KMS-11 (cell line): ENCODE results near the gene ADAM12.

Experiments used
- H2AFZ ChIP-seq: fragments of 200-600 bp; sonication (generic); 2 replicates; pipeline ENCODE4 v1.6.1; 2016; ENCODE audit warnings: antibody characterized with exemption, mixed run types, low read depth
- H3K27ac ChIP-seq: fragments of 200-600 bp; sonication (generic); 2 replicates; pipeline ENCODE4 v1.6.1; 2016; ENCODE audit warnings: mild to moderate bottlenecking, mixed run types
- H3K27me3 ChIP-seq: fragments of 200-600 bp; sonication (generic); 2 replicates; pipeline ENCODE4 v1.6.1; 2017; ENCODE audit warnings: mild to moderate bottlenecking, low read depth, mixed run types, moderate library complexity; ENCODE audit not compliant: insufficient read depth
- H3K36me3 ChIP-seq: fragments of 200-600 bp; sonication (generic); 2 replicates; pipeline ENCODE4 v1.6.1; 2017; ENCODE audit warnings: mild to moderate bottlenecking, mixed run types; ENCODE audit not compliant: insufficient read depth
- H3K4me1 ChIP-seq: fragments of 200-600 bp; sonication (generic); 2 replicates; pipeline ENCODE4 v1.6.1; 2016; ENCODE audit warnings: mild to moderate bottlenecking, low read depth, mixed run types; ENCODE audit not compliant: poor library complexity, severe bottlenecking
- H3K4me2 ChIP-seq: fragments of 200-600 bp; sonication (generic); 2 replicates; pipeline ENCODE4 v1.7.0; 2016; ENCODE audit warnings: mild to moderate bottlenecking, mixed run types
- H3K4me3 ChIP-seq: fragments of 200-600 bp; sonication (generic); IDR thresholded peaks from 2 replicates; pipeline ENCODE4 v1.6.1; 2017; ENCODE audit warnings: low read depth, low read length, mixed read lengths; ENCODE audit not compliant: insufficient read depth
- H3K79me2 ChIP-seq: fragments of 200-600 bp; sonication (generic); 2 replicates; pipeline ENCODE4 v1.6.1; 2016; ENCODE audit warnings: low read depth, mixed run types; ENCODE audit not compliant: insufficient read depth
- H3K9ac ChIP-seq: fragments of 200-600 bp; sonication (generic); 2 replicates; pipeline ENCODE4 v1.6.1; 2016; ENCODE audit warnings: mild to moderate bottlenecking, mixed run types
- H4K20me1 ChIP-seq: fragments of 200-600 bp; sonication (generic); 2 replicates; pipeline ENCODE4 v1.6.1; 2016; ENCODE audit warnings: mild to moderate bottlenecking, mixed run types; ENCODE audit not compliant: insufficient read depth
- TF ChIP-seq, protein P1 (sequence below): fragments of 200-600 bp; sonication (generic); conservative IDR thresholded peaks from 2 replicates; pipeline ENCODE4 v1.6.1; 2017; ENCODE audit warnings: low read depth, mild to moderate bottlenecking, antibody characterized with exemption, low read length, moderate library complexity, mixed read lengths

ADAM12 gene

DNA sequence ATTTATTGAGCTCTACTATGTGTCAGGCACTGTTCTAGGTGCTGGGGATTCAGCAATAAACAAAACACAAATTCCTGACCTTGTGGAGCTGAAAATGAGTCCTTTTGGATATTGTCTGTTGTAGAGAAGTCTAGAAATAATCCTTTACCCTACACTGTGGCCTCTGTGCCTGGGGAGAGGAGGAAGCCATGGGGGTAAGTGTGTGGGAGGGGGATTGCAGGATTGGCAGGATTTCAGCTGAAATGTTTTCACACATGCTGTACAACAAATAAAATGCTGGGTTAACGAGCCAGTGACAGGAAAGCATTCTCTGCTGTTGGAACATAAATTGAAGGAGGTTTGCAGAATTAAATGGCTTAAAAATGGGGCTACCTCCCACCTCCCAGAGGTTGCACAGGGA, 302.5 kb downstream of the ADAM12 start:
- Histone ChIP-seq H3K4me2 (no peak overlapping the region), H3K79me2 (no peaks in the 10 kb centered on the region), H3K27ac (no peak overlapping the region), H3K4me3 (no peak overlapping the region), H3K4me1 (no peaks in the 10 kb centered on the region), H2AFZ (no peak overlapping the region), H4K20me1 (no peaks in the 10 kb centered on the region), H3K9ac (no peak overlapping the region), H3K36me3 (no peaks in the 10 kb centered on the region), H3K27me3 (no peaks in the 10 kb centered on the region)
- TF ChIP-seq, protein P1, sequence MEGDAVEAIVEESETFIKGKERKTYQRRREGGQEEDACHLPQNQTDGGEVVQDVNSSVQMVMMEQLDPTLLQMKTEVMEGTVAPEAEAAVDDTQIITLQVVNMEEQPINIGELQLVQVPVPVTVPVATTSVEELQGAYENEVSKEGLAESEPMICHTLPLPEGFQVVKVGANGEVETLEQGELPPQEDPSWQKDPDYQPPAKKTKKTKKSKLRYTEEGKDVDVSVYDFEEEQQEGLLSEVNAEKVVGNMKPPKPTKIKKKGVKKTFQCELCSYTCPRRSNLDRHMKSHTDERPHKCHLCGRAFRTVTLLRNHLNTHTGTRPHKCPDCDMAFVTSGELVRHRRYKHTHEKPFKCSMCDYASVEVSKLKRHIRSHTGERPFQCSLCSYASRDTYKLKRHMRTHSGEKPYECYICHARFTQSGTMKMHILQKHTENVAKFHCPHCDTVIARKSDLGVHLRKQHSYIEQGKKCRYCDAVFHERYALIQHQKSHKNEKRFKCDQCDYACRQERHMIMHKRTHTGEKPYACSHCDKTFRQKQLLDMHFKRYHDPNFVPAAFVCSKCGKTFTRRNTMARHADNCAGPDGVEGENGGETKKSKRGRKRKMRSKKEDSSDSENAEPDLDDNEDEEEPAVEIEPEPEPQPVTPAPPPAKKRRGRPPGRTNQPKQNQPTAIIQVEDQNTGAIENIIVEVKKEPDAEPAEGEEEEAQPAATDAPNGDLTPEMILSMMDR, result no peak

DNA sequence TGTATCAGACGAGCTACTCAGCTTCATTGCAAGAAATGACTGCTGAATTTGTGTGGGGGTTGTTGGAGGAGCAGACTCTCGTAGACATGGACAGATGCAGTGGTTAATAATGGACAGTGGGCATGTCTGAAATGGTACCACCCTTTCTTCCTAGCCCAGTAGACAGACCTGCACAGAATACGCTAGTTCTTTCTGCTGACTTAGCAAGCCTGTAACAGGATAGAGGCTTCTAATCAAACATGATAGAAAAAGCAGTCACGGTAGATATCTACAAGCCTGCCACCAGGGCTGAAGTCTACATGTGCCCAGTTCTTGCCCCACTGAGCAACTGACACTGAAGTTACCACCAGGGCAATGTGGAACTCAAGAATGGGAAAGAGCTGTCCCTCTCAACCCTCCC, 303.9 kb downstream of the ADAM12 start:
- H2AFZ ChIP-seq, result no peak overlapping the region
- H3K36me3 ChIP-seq, result no peaks in the 10 kb centered on the region
- no peak overlapping the region for H3K4me3 ChIP-seq
- no peak overlapping the region for H3K27ac ChIP-seq
- TF ChIP-seq, protein P1, result no peak
- no peaks in the 10 kb centered on the region for H3K79me2 ChIP-seq
- no peaks in the 10 kb centered on the region for H3K27me3 ChIP-seq
- no peak overlapping the region for H3K9ac ChIP-seq
- H3K4me1 ChIP-seq, result no peaks in the 10 kb centered on the region
- H3K4me2 ChIP-seq, result no peak overlapping the region
- H4K20me1 ChIP-seq, result no peaks in the 10 kb centered on the region

DNA sequence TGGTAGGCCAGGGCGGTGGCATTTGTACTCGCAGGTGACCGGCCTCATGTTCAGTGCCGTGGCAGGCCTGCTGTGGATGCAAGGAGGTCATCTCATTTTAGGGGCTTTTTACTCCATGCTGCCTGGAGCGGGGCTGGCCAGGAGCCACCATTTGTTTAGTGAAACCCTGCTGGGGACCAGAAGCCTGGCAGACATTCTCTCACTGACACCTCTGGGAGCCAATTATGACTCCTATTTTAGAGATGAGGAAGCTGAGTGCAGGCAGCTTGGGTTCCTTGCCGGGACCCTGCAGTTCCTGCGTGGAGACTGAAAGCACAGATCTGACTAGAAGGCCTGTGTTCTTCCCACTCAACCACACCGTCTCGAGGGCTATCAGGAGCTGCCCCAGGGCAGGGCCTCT, 305.3 kb downstream of the ADAM12 start:
- Histone ChIP-seq H3K36me3 (no peaks in the 10 kb centered on the region), H3K9ac (no peak overlapping the region), H3K4me3 (no peak overlapping the region), H3K27ac (no peak overlapping the region), H3K4me2 (no peak overlapping the region), H2AFZ (no peak overlapping the region), H3K79me2 (no peaks in the 10 kb centered on the region), H3K4me1 (no peaks in the 10 kb centered on the region), H3K27me3 (no peaks in the 10 kb centered on the region), H4K20me1 (no peaks in the 10 kb centered on the region)
- TF ChIP-seq, protein P1, result no peak

DNA sequence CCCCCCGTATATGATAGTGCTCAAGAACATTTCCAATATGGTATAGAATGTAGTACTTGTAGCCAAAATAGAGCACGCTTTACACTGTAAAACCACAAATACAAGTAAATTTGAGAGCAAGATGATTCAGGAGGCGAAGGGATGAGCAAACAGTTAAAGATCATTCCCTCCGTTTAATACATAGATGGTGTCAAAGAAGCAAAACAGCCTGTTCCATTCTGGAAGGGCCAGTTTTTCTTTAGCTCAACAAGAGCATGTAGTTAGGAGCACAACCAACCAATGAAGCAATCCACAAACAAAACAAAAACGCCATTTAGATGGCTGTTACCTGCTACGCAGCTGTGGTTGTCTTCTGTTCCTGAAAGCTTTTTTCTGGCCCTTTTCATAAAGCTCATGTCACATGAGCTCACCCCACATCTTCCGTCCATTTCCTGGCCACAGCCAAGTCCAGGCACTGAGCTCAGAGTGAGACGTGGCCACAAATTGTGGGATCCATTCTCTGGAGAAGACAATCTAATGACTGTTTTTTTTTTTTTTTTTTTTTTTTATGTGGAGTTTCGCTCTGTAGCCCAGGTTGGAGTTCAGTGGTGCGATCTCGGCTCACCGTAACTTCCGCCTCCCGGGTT, 306.3 kb downstream of the ADAM12 start:
- H2AFZ ChIP-seq, result no peak overlapping the region

More for the DNA sequence above, 306.3 kb downstream of the ADAM12 start:
- Histone ChIP-seq H3K27me3 (no peaks in the 10 kb centered on the region), H4K20me1 (no peaks in the 10 kb centered on the region), H3K27ac (no peak overlapping the region), H3K79me2 (no peaks in the 10 kb centered on the region), H3K4me1 (no peaks in the 10 kb centered on the region), H3K4me2 (no peak overlapping the region), H3K9ac (no peak overlapping the region), H3K36me3 (no peaks in the 10 kb centered on the region), H3K4me3 (no peak overlapping the region)
- TF ChIP-seq, protein P1, result no peak
